Suprapubic skin (tissue), 4 donors: ENCODE data around the gene XPO6. TPM values are rescaled to one million over a fixed set of nuclear protein-coding genes. Genes with fewer than 3 reads are reported as not detected.

ENCODE experiments used
- DNase-seq, 2 donors: peaks; one replicate each; pipeline ENCODE4 v3.0.0-alpha.2; 2019; ENCODE audit warnings: low spot score in 2 of 2
- H3K27ac ChIP-seq: fragments of 200-600 bp; sonication (generic); one replicate; pipeline ENCODE4 v1.5.1; 2019
- H3K27me3 ChIP-seq: fragments of 200-600 bp; sonication (generic); one replicate; pipeline ENCODE4 v1.5.1; 2019
- H3K36me3 ChIP-seq: fragments of 200-600 bp; sonication (generic); one replicate; pipeline ENCODE4 v1.5.1; 2019
- H3K4me1 ChIP-seq: fragments of 200-600 bp; sonication (generic); one replicate; pipeline ENCODE4 v1.5.1; 2019
- H3K4me3 ChIP-seq: fragments of 200-600 bp; sonication (generic); one replicate; pipeline ENCODE4 v1.5.1; 2019; ENCODE audit warnings: mild to moderate bottlenecking
- H3K9me3 ChIP-seq: fragments of 200-600 bp; sonication (generic); one replicate; pipeline ENCODE4 v1.5.1; 2019
- CTCF ChIP-seq, 2 donors: fragments of 200-600 bp in 1 of 2; fragments of 450-650 bp in 1 of 2; sonication (generic) in 1 of 2; IDR thresholded peaks; one replicate each; pipeline ENCODE4 v1.5.1; 2016 to 2019; ENCODE audit warnings: antibody characterized with exemption in 2 of 2, mild to moderate bottlenecking in 1 of 2, moderate library complexity in 1 of 2
- EP300 ChIP-seq: sonication (generic); formaldehyde crosslinking; IDR thresholded peaks from one replicate; pipeline ENCODE4 v1.6.1; 2017; ENCODE audit warnings: antibody characterized with exemption
- POLR2A ChIP-seq, 2 donors: fragments of 450-650 bp; IDR thresholded peaks; one replicate each; pipeline ENCODE4 v1.6.1; 2017; ENCODE audit warnings: antibody characterized with exemption in 2 of 2, mild to moderate bottlenecking in 2 of 2, moderate library complexity in 2 of 2
- POLR2AphosphoS5 ChIP-seq, 3 donors: sonication (generic); formaldehyde crosslinking; IDR thresholded peaks; one replicate each; pipeline ENCODE4 v1.6.1; 2017; ENCODE audit warnings: antibody characterized with exemption in 3 of 3
- WGBS: methylation state at CpG from one replicate; pipeline ENCODE4 v1.1.5; 2018; 5-methylcytosine and 5-hydroxymethylcytosine counted together
- total RNA-seq, 4 donors: library from RNA; depleted of rRNA; stranded (reverse); fragments of >200 nt; gene quantifications; one replicate each; pipeline ENCODE4 v1.1.0, GENCODE V29; 2016

The XPO6 gene
- total RNA-seq, 4 donors from 2014 or later: 78.6 to 161 (median 88.1) TPM

GRCh38 chr16:28172336-28172735, 39.4 kb downstream of the XPO6 start:
- 79% methylated on average over 9 of the region's 9 CpGs for WGBS
- no peaks in the 10 kb centered on the region for H3K27me3 ChIP-seq
- no peak overlapping the region for H3K27ac ChIP-seq
- DNase-seq: no peak
- no peaks in the 10 kb centered on the region for H3K4me1 ChIP-seq
- H3K36me3 ChIP-seq: peaks cover 59% of the 10 kb centered on the region
- no peak overlapping the region for H3K4me3 ChIP-seq
- H3K9me3 ChIP-seq: no peaks in the 10 kb centered on the region
- no peak for TF ChIP-seq POLR2A (IDR thresholded peaks at IDR 0.05)
- no peak for TF ChIP-seq POLR2AphosphoS5 (IDR thresholded peaks at IDR 0.05)
- TF ChIP-seq EP300: no peak
- no peak for TF ChIP-seq CTCF (IDR thresholded peaks at IDR 0.05)

- TF ChIP-seq POLR2A (IDR thresholded peaks at IDR 0.05) (no peak), CTCF (IDR thresholded peaks at IDR 0.05) (no peak), EP300 (no peak)
- Histone ChIP-seq H3K27me3 (no peaks in the 10 kb centered on the region), H3K4me1 (no peaks in the 10 kb centered on the region), H3K27ac (no peak overlapping the region), H3K4me3 (no peak overlapping the region), H3K36me3 (peaks cover 61% of the 10 kb centered on the region), H3K9me3 (no peaks in the 10 kb centered on the region)
- no peak for DNase-seq
- 76% methylated on average over 2 of the region's 2 CpGs for WGBS
Observed at GRCh38 chr16:28171816-28172215, 39.9 kb downstream of the XPO6 start.

GRCh38 chr16:28168991-28169554, 42.7 kb downstream of the XPO6 start:
- 89% methylated on average over 6 of the region's 6 CpGs for WGBS

GRCh38 chr16:28167730-28168129, 44.0 kb downstream of the XPO6 start:
- Histone ChIP-seq H3K36me3 (peaks cover 53% of the 10 kb centered on the region), H3K27ac (no peak overlapping the region), H3K9me3 (no peaks in the 10 kb centered on the region), H3K27me3 (no peaks in the 10 kb centered on the region), H3K4me1 (no peaks in the 10 kb centered on the region), H3K4me3 (no peak overlapping the region)
- TF ChIP-seq POLR2AphosphoS5 (IDR thresholded peaks at IDR 0.05) (no peak), POLR2A (IDR thresholded peaks at IDR 0.05) (no peak), EP300 (no peak)
- no peak for DNase-seq
- 78% methylated on average over 3 of the region's 3 CpGs for WGBS

More at GRCh38 chr16:28168991-28169554, 42.7 kb downstream of the XPO6 start:
- H3K27me3 ChIP-seq: no peaks in the 10 kb centered on the region
- H3K9me3 ChIP-seq: no peaks in the 10 kb centered on the region
- no peak overlapping the region for H3K4me3 ChIP-seq
- no peak overlapping the region for H3K27ac ChIP-seq
- H3K36me3 ChIP-seq: peaks cover 61% of the 10 kb centered on the region
- H3K4me1 ChIP-seq: no peaks in the 10 kb centered on the region
- TF ChIP-seq CTCF (IDR thresholded peaks at IDR 0.05): no peak
- no peak for TF ChIP-seq EP300
- TF ChIP-seq POLR2AphosphoS5 (IDR thresholded peaks at IDR 0.05): no peak
- TF ChIP-seq POLR2A (IDR thresholded peaks at IDR 0.05): no peak
- no peak for DNase-seq

- no peak for TF ChIP-seq EP300
- TF ChIP-seq POLR2AphosphoS5 (IDR thresholded peaks at IDR 0.05): no peak
- TF ChIP-seq CTCF (IDR thresholded peaks at IDR 0.05): no peak
- no peak for TF ChIP-seq POLR2A (IDR thresholded peaks at IDR 0.05)
- Histone ChIP-seq H3K36me3 (peaks cover 51% of the 10 kb centered on the region), H3K27ac (no peak overlapping the region)
Observed at GRCh38 chr16:28167221-28167620, 44.5 kb downstream of the XPO6 start.

More at GRCh38 chr16:28167221-28167620, 44.5 kb downstream of the XPO6 start:
- DNase-seq: no peak
- Histone ChIP-seq H3K4me3 (no peak overlapping the region), H3K9me3 (no peaks in the 10 kb centered on the region), H3K27me3 (no peaks in the 10 kb centered on the region), H3K4me1 (no peaks in the 10 kb centered on the region)
- WGBS: 94% methylated on average over 7 of the region's 7 CpGs
